ENCODE measurements around the gene GPA33.

The GPA33 gene

GRCh38 chr1:167117225-167117624 lies 27.0 kb upstream of the GPA33 start:
- no peak for DNase-seq (ENCODE audit: low read depth)

- DNase-seq (ENCODE audit: low read depth) = no peak
These were observed 26.0 kb upstream of the GPA33 start for GRCh38 chr1:167116174-167116573.

GRCh38 chr1:167115655-167116054 lies 25.5 kb upstream of the GPA33 start:
- DNase-seq (ENCODE audit: low read depth) = no peak

GRCh38 chr1:167114725-167115124 lies 24.5 kb upstream of the GPA33 start:
- DNase-seq (ENCODE audit: low read depth) = no peak

GRCh38 chr1:167111868-167112709 lies 21.9 kb upstream of the GPA33 start:
- DNase-seq (ENCODE audit: low read depth) = no peak

- no peak for DNase-seq (ENCODE audit: low read depth)
These were observed 20.4 kb upstream of the GPA33 start for GRCh38 chr1:167110586-167110985.

GRCh38 chr1:167109125-167109524 lies 18.9 kb upstream of the GPA33 start:
- no peak for DNase-seq (ENCODE audit: low read depth)

- no peak for DNase-seq (ENCODE audit: low read depth)
These were observed 17.3 kb upstream of the GPA33 start for GRCh38 chr1:167107456-167107855.

- DNase-seq (ENCODE audit: low read depth) = no peak
These were observed 15.9 kb upstream of the GPA33 start for GRCh38 chr1:167106119-167106461.

GRCh38 chr1:167105271-167106118 lies 15.3 kb upstream of the GPA33 start:
- no peak for DNase-seq (ENCODE audit: low read depth)

GRCh38 chr1:167104256-167104633 lies 14.1 kb upstream of the GPA33 start:
- DNase-seq (ENCODE audit: low read depth) = no peak

GRCh38 chr1:167102906-167103573 lies 12.9 kb upstream of the GPA33 start:
- DNase-seq (ENCODE audit: low read depth) = no peak

GRCh38 chr1:167101754-167102153 lies 11.6 kb upstream of the GPA33 start:
- no peak for DNase-seq (ENCODE audit: low read depth)

GRCh38 chr1:167100730-167101129 lies 10.6 kb upstream of the GPA33 start:
- no peak for DNase-seq (ENCODE audit: low read depth)

- DNase-seq (ENCODE audit: low read depth) = no peak
These were observed 9.7 kb upstream of the GPA33 start for GRCh38 chr1:167099851-167100250.

- peak; percentile 60 for DNase-seq (ENCODE audit: low read depth)
These were observed 5.2 kb upstream of the GPA33 start for GRCh38 chr1:167095368-167095767.

- no peak for DNase-seq (ENCODE audit: low read depth)
These were observed 4.5 kb upstream of the GPA33 start for GRCh38 chr1:167094690-167095089.

GRCh38 chr1:167093846-167094516 lies 3.8 kb upstream of the GPA33 start, which contains the start of gene STYXL2:
Gene STYXL2, plus strand, starts transcription at chr1:167094075. Its CDS starts 775 bp downstream, at chr1:167094850.
- no peak for DNase-seq (ENCODE audit: low read depth)

GRCh38 chr1:167092653-167093052 lies 2.5 kb upstream of the GPA33 start:
- no peak for DNase-seq (ENCODE audit: low read depth)

- DNase-seq (ENCODE audit: low read depth) = no peak
These were observed 251 bp downstream of the GPA33 start for GRCh38 chr1:167089939-167090313.

GRCh38 chr1:167088746-167089417 lies 1.3 kb downstream of the GPA33 start:
- DNase-seq (ENCODE audit: low read depth) = no peak

GRCh38 chr1:167086768-167087167 lies 3.4 kb downstream of the GPA33 start:
- DNase-seq (ENCODE audit: low read depth) = no peak

All from non-pigmented ciliary epithelial cell (primary cell).